ENCODE measurements around the gene ARID5A. TPM values are rescaled to one million over a fixed set of nuclear protein-coding genes. Genes with fewer than 3 reads are reported as not detected.
"Not testable (repeated sequence)": the region's sequence is repeated elsewhere in the genome, so short reads cannot be mapped to it uniquely, and the experiment has no call there.

ARID5A gene
- total and polyA plus RNA-seq, 4 donors: 12.5 to 61.9 (median 28.4) TPM

GRCh38 chr2:96556441-96557330 is 20.1 kb downstream of the ARID5A start:
- DNase-seq: no peak
- Histone ChIP-seq H3K27me3 (ENCODE audit: control insufficient read depth in 3 of 3, insufficient read depth in 3 of 3, low read length in 2 of 3) (no peaks in the 10 kb centered on the region), H3K27ac (ENCODE audit: low read depth in 1 of 2, low read length in 1 of 2) (no peak overlapping the region), H3K9me3 (ENCODE audit: control insufficient read depth in 4 of 4, insufficient read depth in 3 of 4, low read length in 3 of 4) (no peaks in the 10 kb centered on the region), H3K36me3 (ENCODE audit: control insufficient read depth in 4 of 4, insufficient read depth in 4 of 4, low read length in 4 of 4) (peaks cover 0 to 13% (median 0%) of the 10 kb centered on the region in 4 donors), H3K4me3 (no peak overlapping the region), H3K9ac (ENCODE audit: insufficient read depth in 1 of 2, low read length in 2 of 2) (no peak overlapping the region), H3K4me1 (ENCODE audit: control insufficient read depth in 5 of 5, insufficient read depth in 5 of 5, low read length in 5 of 5) (peaks cover 0 to 5% (median 0%) of the 10 kb centered on the region in 5 donors)
- WGBS, 2 donors: 81 to 85% methylated on average over 16 of the region's 16 CpGs
- TF ChIP-seq CTCF (IDR thresholded peaks at IDR 0.05; ENCODE audit: control extremely low read depth, extremely low read depth): no peak
- ATAC-seq (ENCODE audit: insufficient read depth, low FRiP score): no peak

- not testable (repeated sequence) for H3K9me3 ChIP-seq (ENCODE audit: control insufficient read depth in 4 of 4, insufficient read depth in 3 of 4, low read length in 3 of 4); H3K9ac ChIP-seq (ENCODE audit: insufficient read depth in 1 of 2, low read length in 2 of 2); H3K27me3 ChIP-seq (ENCODE audit: control insufficient read depth in 3 of 3, insufficient read depth in 3 of 3, low read length in 2 of 3); H3K4me1 ChIP-seq (ENCODE audit: control insufficient read depth in 5 of 5, insufficient read depth in 5 of 5, low read length in 5 of 5); H3K36me3 ChIP-seq (ENCODE audit: control insufficient read depth in 4 of 4, insufficient read depth in 4 of 4, low read length in 4 of 4); H3K4me3 ChIP-seq; DNase-seq; ATAC-seq (ENCODE audit: insufficient read depth, low FRiP score); H3K27ac ChIP-seq (ENCODE audit: low read depth in 1 of 2, low read length in 1 of 2)
- WGBS, 2 donors: 95 to 96% methylated on average over 6 of the region's 6 CpGs
Observed at GRCh38 chr2:96557421-96557820, 20.9 kb downstream of the ARID5A start.

GRCh38 chr2:96558061-96558460 is 21.5 kb downstream of the ARID5A start:
- no peaks in the 10 kb centered on the region for H3K27me3 ChIP-seq (ENCODE audit: control insufficient read depth in 3 of 3, insufficient read depth in 3 of 3, low read length in 2 of 3)
- no peak for TF ChIP-seq CTCF (IDR thresholded peaks at IDR 0.05; ENCODE audit: control extremely low read depth, extremely low read depth)
- 86 to 93% methylated on average over 6 of the region's 6 CpGs for WGBS, 2 donors
- peaks cover 0 to 2% (median under 1%) of the 10 kb centered on the region in 4 donors for H3K9me3 ChIP-seq (ENCODE audit: control insufficient read depth in 4 of 4, insufficient read depth in 3 of 4, low read length in 3 of 4)
- H3K4me3 ChIP-seq: no peak overlapping the region
- ATAC-seq (ENCODE audit: insufficient read depth, low FRiP score): no peak
- no peak overlapping the region for H3K9ac ChIP-seq (ENCODE audit: insufficient read depth in 1 of 2, low read length in 2 of 2)
- no peak for DNase-seq
- peaks cover 0 to 5% (median 0%) of the 10 kb centered on the region in 5 donors for H3K4me1 ChIP-seq (ENCODE audit: control insufficient read depth in 5 of 5, insufficient read depth in 5 of 5, low read length in 5 of 5)
- H3K27ac ChIP-seq (ENCODE audit: low read depth in 1 of 2, low read length in 1 of 2): no peak overlapping the region
- peaks cover 0 to 1% (median 0%) of the 10 kb centered on the region in 4 donors for H3K36me3 ChIP-seq (ENCODE audit: control insufficient read depth in 4 of 4, insufficient read depth in 4 of 4, low read length in 4 of 4)

- Histone ChIP-seq H3K9ac (ENCODE audit: insufficient read depth in 1 of 2, low read length in 2 of 2) (no peak overlapping the region), H3K9me3 (ENCODE audit: control insufficient read depth in 4 of 4, insufficient read depth in 3 of 4, low read length in 3 of 4) (peaks cover 0 to 2% (median under 1%) of the 10 kb centered on the region in 4 donors), H3K4me3 (no peak overlapping the region), H3K27ac (ENCODE audit: low read depth in 1 of 2, low read length in 1 of 2) (no peak overlapping the region), H3K4me1 (ENCODE audit: control insufficient read depth in 5 of 5, insufficient read depth in 5 of 5, low read length in 5 of 5) (peaks cover 0 to 5% (median 0%) of the 10 kb centered on the region in 5 donors), H3K27me3 (ENCODE audit: control insufficient read depth in 3 of 3, insufficient read depth in 3 of 3, low read length in 2 of 3) (no peaks in the 10 kb centered on the region), H3K36me3 (ENCODE audit: control insufficient read depth in 4 of 4, insufficient read depth in 4 of 4, low read length in 4 of 4) (no peaks in the 10 kb centered on the region)
- WGBS, 2 donors: 91 to 92% methylated on average over 8 of the region's 8 CpGs
- no peak for TF ChIP-seq CTCF (IDR thresholded peaks at IDR 0.05; ENCODE audit: control extremely low read depth, extremely low read depth)
- no peak for DNase-seq
- no peak for ATAC-seq (ENCODE audit: insufficient read depth, low FRiP score)
Observed at GRCh38 chr2:96558485-96558884, 21.9 kb downstream of the ARID5A start.
